GM18868 (cell line): ENCODE results near the gene TPPP.
"Not testable (repeated sequence)": the region's sequence is repeated elsewhere in the genome, so short reads cannot be mapped to it uniquely, and the experiment has no call there.

Experiments
- ATAC-seq: cut with Tn5 transposase; IDR thresholded peaks from one replicate; pipeline ENCODE4 v1.9.1; 2021; ENCODE audit warnings: mild to moderate bottlenecking, moderate library complexity; ENCODE audit not compliant: unreplicated experiment

Gene TPPP

DNA sequence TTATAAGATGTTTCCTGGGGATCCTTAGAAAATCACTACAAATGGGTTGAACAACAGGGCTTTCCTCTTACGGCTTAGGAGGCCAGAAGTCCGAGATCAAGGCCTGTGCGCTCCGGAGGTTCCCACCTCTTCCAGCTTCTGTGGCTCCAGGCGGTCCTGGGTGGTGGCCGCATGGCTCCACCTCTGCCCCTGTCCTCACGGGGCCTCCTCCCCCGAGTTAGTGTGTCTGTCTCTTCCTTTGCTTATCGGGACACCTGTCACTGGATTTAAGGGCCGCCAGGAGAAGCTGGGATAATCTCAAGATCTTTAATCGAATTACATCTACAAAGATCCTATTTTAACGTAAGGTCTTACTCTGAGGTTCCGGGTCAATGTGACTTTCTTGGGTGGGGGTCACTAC, 2.3 kb upstream of the TPPP start:
- not testable (repeated sequence) for ATAC-seq

DNA sequence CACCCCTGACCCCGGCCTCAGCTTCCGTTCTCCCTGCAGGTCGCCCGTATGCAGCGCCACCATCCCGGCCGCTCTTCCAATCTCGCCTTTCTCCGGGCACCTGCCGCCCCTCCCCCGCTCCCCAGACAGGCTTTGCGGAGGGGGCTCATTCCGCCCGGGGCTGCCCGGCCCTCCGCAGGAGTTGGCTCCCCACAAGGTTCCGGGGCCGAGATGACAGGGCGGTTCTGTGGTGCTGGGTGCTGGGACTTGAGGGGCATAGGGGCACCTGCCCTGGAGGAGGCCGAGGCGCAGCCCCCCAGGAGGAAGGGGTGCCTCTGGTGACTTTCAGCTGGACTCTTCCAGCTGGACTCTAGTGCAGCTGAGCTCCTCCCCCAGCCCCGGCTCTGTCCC, 885 bp upstream of the TPPP start:
- not testable (repeated sequence) for ATAC-seq

DNA sequence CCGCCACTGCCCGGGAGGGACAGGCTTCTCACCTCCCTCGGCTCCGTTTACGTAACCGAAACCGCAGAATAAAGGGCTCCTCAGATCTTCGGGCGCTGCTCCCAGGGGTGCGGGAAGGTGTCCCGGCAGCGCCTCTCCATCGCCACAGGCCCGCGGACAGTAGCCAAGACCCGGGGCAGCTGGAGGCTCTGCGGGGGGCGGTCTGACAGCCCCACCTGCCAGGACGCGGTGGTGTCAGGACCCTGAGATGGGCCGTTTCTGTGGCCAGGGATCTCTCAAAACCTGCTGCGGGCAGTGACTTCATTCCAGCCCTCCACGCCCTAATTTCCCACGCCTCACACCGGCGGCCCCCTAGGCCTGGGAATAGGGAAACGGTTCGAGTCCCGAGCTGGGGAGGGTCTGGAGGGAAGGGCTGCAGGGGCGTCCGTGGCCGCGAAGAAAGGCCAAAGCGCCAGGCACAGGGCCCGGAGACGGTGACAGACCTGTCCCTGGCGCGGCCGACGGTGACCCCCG, 567 bp downstream of the TPPP start:
- ATAC-seq = not testable (repeated sequence)

DNA sequence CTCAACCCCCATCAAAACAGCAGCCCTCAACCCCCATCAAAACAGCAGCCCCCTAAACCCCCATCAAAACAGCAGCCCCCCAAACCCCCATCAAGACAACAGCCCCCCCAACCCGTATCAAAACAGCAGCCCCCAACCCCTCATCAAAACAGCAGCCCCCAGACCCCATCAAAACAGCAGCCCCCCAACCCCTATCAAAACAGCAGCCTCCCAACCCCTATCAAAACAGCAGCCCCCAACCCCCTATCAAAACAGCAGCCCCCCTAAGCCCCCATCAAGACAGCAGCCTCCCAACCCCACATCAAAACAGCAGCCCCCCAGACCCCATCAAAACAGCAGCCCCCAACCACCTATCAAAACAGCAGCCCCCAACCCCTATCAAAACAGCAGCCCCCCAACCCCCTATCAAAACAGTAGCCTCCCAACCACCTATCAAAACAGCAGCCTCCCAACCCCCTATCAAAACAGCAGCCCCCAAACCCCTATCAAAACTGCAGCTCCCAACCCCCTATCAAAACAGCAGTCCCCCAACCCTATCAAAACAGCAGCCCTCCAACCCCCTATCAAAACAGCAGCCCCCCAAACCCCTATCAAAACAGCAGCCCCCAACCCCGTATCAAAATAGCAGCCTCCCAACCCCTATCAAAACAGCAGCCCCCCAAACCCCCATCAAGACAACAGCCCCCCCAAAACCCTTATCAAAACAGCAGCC, 1.2 kb downstream of the TPPP start:
- no peak for ATAC-seq

DNA sequence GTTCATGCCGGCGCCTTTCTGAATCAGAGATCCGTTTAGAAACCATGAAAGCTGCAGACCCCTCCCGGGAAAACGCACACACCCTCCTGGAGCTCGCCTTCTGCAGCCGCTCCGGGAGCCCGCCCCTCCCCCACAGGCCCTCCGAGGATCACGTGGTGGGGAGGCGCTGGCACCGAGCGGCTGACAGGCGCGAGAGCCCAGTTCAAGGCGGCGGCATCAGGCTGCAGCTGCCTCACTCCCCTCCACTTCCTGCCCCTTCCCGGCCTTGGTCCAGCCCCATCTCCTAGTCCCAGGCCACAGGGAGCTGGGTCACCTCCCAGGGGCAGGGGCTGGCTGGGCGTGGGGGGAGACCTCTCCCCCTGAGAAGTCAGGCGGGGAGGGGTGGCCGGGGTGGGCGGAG, 2.1 kb downstream of the TPPP start:
- not testable (repeated sequence) for ATAC-seq

DNA sequence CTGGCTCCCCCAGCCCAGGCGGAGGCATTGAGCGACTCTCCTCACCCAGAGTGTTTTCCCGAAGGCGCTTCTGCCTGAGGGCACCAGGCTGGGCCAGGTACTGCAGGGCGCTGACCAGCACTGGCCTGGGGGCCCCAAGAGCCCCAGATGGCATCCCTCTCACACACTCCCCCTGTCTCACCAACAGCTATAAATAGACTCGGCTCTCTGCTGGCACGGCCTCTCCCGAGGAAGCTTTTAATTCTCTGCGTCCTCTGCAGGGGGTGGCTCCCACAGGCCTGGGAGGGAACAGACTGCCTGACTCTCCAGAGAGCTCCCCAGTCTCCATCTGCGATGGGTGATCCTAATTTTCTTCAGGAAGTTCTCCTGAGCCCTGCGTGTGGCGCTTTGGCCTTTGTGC, 2.9 kb downstream of the TPPP start:
- ATAC-seq = not testable (repeated sequence)

DNA sequence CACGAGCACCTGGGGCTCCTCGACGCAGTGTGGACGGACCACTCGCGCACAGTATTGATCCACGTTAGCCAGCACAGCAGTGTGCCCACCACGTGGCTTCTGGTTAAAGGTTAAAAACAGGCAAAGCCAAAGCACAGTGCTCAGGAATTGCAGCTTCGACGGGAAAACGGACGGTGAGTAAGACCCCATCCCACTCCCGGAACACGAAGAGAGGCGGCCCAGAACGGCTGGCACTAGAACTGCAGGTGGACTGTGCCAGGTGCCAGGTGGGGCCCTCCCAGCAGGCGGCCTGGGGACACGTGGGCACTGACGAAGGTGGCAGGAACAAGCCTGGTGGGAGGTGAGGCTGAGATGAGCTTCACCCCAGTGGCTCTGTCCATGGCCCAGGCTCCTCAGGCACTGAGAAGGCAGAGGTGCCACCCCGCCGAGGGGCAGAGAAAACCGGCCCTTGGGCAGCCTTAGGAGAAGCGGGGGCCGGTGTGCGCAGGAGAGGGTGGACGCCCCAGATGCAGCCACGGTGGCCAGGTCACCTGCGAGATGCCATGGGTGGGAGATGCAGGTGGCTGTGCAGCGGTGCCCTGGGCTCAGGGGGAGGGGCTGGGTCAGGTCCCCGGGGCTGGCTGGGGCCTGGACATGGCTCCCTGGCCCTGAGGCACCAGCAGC, 4.7 kb downstream of the TPPP start:
- not testable (repeated sequence) for ATAC-seq

DNA sequence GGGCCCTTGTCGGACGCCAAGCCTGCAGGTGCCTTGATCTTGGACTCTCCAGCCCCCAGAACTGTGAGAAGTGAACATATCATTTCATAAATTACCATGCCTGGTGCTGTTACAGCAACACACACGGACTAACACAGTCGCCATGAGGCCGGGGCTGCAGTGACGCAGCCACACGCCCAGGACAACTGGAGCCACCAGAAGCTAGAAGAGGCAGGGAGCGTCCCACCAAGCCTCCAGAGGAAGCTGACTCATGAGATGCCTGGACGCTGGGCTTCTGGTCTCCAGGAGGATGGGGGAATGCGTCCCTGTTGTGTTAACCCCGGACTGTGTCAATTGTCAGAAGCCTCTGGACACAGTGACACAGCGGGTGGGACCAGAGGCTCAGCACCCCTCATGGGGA, 6.2 kb downstream of the TPPP start:
- not testable (repeated sequence) for ATAC-seq

DNA sequence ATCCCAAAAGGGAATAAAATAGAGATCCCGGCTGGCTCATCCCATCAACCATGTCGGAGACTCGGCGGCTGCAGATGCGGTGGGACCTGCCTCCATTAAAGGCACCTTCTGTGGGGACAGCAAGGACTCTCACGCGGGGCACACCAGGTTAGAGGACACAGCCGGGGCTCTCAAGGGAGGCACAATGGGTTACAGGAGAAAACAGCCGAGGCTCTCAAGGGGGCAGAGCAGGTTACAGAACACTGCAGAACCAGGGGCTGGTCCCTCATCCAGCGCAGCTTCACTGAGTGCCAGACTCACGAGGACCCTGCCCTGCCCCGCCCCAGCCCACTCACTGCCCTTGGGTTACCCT, 7.0 kb downstream of the TPPP start:
- not testable (repeated sequence) for ATAC-seq

DNA sequence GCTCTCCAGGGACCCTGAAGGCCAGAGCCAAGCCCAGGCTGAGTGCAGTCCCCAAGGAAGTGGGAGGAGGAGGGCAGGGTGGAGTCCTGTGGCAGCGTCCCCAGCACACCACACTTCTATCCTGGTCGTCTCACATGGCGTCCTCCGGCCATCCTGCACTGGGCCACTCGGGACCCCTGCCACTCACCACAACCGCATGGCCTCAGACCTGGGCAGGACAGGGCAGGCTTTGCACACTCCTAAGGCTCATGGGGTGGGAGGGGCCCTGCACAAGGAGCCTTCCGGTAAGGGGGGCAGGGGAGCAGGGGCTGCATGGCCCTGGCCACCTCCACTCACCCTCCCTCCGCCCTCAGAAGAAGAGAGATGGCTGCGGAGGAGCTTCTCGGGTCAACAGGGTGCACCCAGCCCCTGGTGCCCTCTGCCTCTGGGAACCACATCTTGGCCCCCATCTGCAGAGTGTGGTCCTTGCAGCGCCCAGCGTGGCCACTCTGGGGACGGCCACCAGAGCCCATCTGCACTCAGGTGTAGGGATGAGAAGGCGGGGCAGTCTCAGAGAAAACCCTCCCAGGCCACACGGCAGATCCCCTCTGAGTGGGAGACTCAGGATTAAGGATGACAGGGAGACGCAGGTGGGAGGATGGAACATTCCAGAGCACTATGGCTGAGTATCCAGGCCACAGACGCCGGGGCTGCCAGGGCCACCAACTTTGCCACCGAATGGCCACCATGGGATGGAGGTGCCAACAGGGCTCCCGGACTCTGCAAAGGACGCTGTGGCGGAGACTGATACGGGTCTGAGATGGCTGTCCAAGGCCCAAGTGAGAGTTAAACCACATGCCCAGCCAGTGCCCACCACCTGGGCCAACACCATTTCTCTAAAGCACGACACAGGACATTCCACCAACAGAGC, 7.6 kb downstream of the TPPP start:
- ATAC-seq = no peak

DNA sequence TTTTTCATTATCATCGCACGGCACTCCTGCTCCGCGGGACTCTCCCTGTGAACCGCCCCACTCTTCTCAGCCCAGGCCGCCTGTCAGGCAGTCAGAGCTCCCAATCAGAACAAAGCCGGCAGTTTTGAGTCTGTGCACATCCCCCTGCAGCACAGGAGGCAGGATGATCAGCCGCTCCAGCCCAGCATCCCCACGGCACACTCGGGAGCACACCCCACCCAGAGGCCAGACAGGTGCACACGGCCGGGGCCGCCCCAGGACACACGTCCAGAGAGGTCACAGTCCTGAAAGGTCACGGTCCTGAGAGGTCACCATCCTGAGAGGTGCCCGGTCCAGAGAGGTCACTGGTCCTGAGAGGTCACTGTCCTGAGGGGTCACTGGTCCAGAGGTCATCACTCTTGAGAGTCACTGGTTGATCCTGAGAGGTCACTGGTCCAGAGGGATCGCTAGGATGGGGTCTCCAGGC, 8.4 kb downstream of the TPPP start:
- no peak for ATAC-seq

DNA sequence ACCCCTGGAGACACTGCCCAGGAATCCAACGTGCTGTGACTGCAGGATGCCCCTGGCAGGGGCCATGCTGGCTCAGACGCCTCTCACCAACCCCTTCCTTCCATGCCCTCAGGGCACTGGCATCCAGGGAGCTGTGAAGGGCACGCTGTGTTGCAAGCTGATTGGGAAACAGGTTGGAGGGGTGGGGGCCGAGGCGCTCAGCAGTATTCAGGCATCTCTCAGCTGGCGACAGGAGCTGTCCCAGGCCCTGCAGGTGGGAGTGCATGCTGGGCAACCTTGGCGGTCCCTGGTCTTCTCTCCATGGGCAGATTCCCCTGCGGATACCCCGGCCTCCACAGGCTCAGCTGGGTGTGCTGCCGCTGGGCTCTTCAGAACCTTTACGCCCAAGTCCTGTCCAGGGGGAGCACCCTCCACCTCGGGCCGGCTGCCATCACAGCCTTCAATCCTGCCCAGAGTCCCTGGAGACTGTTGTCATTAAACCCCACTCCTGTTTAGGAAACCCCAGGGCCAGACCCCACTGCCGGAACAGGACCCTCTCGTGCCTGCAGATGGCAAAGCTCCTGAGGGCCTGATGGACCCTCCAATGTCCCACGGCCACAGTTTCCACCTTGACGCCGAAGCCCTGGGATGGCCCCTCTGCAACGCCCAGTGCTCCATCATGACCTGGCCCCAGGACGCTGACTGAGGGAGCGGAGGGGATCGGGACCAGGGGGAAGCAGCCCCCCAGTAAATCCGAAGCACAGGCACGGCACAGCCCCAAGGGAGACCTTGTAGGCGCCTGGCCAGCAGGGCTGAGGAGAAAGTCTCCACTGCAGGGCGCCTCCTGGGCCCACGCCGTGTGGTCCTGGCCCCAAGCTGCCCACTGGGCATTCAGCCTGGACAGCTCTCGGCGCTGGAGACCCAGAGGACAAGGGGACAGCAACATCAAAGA, 9.3 kb downstream of the TPPP start:
- no peak for ATAC-seq

DNA sequence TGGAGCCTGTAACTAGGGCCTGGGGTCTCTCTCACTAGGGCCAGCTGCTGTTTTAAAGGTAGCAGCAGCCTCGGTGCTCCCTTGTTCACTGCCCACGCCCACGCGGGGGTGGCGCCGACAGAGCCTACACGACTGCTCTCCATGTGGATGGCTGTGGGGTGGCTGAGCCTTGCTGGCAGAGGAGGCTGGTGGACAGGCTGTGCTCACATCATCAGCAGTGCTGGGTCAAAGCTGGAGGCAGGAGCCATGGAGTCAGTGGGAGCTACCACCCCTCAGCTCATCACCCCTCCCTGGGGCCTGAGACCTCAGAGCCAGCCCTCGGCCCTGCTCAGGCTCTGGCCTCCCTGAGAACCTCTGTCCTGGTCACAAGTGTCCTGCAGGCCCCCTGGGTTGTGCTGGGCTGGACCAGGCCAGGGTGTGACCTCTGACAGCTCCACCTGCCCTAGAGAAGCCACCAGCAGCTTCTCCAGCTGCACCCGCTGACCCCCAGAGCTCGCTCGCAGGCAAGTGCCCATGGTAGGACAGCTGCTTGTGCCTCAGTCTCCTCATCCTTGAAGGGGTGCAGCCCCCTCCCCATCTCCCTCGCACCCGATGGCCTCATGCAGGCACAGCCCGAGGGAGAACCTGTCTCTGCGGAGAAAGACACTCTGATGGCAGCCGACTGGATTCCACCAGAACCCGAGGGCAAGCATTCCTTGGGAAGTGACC, 10.3 kb downstream of the TPPP start:
- not testable (repeated sequence) for ATAC-seq

DNA sequence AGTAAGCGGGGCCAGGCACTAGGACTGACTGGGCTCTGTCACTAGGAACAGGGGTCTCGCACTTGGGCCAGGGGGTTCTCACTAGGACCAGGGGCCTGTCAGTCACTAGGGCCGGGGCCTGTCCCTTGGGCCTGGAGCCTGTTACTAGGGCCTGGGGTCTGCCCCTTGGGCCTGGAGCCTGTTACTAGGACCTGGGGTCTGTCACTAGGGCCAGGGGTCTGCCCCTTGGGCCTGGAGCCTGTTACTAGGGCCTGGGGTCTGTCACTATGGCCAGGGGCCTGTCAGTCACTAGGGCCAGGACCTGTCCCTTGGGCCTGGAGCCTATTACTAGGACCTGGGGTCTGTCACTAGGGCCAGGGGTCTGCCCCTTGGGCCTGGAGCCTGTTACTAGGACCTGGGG, 10.9 kb downstream of the TPPP start:
- ATAC-seq = not testable (repeated sequence)

DNA sequence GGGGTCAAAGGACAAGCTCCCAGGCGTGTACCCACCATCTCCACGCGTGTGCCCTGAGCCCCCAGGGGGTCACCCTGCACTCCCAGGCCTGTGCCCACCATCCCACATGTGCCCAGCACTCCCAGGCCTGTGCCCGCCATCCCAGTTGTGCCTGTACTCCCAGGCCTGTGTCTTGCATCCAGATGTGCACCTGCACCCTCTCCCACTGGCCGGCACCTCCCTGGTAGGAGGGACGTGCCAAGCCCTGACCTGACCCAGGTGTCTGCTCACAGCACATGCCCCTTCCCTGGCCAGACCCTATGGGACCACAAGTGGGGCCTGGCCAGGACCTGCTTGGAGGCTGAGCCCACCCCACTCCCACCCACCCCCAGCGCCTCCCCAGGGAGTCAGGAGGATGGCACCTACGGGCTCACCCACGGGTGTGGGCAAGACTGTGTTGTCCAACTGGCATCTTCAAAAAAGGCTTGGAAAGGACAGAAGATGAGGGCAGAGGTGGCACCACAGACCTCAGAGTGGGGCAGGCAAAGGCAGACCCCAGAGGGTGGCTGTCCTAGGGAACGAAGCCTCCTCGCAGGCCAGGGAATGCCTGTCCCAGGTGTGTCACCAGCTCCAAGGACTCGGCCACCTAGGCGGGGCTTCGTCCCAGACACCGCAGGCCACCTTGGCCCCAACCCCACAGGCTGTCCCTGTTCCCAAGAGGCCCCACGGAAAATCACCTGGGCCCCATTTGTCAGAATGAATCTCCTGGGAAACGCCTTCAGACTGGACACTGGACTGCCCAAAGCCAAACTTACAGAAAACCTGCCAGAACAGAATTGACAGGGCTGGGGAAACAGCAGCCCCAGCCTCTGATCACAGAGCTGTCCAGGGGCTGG, 11.6 kb downstream of the TPPP start:
- ATAC-seq = not testable (repeated sequence)

DNA sequence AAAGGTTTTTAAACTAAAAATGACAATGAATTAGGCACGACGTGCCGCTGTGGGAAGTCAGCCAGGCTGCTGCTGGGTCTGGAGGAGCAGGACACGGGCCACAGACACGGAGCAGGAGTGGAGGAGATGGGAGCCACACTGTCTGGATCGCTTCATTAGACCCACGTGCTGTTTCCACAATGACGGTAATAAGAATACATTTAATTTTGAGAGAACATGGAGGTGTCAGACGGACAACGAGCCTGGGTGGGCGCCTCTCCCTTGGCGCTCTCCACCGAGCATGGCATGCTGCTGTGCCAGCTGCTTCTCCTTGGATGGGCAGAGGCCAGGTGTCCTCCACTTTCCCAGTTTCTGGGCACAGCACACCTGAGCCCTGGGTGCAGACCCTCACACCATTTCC, 12.3 kb downstream of the TPPP start:
- ATAC-seq = not testable (repeated sequence)

DNA sequence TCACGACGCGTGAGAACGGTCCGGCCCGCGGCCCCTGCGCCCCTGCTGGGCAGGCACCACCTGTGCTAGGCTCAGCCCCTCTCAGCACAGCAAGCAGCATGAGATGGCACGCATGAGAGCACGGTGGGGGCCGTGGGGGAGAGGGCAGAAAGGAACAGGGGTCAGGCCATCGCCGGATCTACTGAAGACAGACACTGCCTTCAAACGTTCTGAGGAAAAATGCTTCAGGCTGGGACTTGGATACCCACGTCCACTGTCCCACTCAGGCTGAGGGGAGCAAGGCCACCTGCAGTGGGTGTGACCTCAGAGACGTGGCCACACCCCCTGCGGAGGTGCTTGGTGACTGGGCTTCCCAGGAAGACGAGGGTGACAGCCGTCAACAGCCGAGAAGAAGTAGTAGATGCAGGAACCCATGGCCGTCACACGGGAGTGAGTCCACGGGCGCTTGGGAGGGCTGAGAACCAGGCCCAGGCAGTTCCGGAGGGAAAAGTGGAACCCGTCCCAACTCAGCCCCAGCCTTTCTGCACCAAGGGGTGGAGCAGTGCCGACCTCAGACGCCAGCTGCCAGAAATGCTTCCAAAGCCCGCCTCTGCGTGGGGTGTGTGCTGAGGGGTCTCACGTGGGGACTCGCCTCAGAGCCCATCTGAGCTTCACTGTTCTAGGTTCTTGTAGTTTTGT, 12.9 kb downstream of the TPPP start:
- not testable (repeated sequence) for ATAC-seq
